ENCODE measurements around the gene PLPPR3. TPM values are rescaled to one million over a fixed set of nuclear protein-coding genes. Genes with fewer than 3 reads are reported as not detected.
A peak's percentile ranks its signal among the peaks of the same experiment; 100 is the strongest.
"Not testable (repeated sequence)": the region's sequence is repeated elsewhere in the genome, so short reads cannot be mapped to it uniquely, and the experiment has no call there.

The PLPPR3 gene
- total RNA-seq, 1 experiment from 2014 or later, result not detected

DNA sequence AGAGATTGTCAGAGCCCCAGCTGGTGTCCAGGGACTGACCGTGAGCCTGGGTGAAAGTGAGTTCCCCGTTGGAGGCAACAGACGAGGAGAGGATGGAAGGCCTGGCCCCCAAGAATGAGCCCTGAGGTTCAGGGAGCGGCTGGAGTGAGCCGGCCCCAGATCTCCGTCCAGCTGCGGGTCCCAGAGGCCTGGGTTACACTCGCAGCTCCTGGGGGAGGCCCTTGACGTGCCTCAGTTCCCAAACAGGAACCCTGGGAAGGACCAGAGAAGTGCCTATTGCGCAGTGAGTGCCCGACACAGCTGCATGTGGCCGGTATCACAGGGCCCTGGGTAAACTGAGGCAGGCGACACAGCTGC is 29.2 kb upstream of the PLPPR3 start:
- Mint-ChIP-seq H3K36me3 (ENCODE audit: insufficient read depth, unreplicated experiment) (no peaks in the 10 kb centered on the region), H3K4me3 (ENCODE audit: low read depth, unreplicated experiment) (no peak overlapping the region), H3K9me3 (ENCODE audit: low read depth, unreplicated experiment) (no peaks in the 10 kb centered on the region), H3K27ac (ENCODE audit: unreplicated experiment) (no peak overlapping the region), H3K27me3 (ENCODE audit: unreplicated experiment) (peaks cover 38% of the 10 kb centered on the region), H3K4me1 (ENCODE audit: low read depth, unreplicated experiment) (peaks cover 9% of the 10 kb centered on the region)
- DNase-seq, result no peak
- intact Hi-C loops (cut with micrococcal nuclease; ENCODE audit: unreplicated experiment), result no loop called here
- BruUV-seq (replicated peaks), result no TSS peak
- CTCF ChIA-PET, result interaction anchor here (1.5 kb wide), 1 partner anchor 8 kb away, joined by 4 read pairs; the partner anchor contains the start of gene CFD
- TF ChIP-seq, protein P1, sequence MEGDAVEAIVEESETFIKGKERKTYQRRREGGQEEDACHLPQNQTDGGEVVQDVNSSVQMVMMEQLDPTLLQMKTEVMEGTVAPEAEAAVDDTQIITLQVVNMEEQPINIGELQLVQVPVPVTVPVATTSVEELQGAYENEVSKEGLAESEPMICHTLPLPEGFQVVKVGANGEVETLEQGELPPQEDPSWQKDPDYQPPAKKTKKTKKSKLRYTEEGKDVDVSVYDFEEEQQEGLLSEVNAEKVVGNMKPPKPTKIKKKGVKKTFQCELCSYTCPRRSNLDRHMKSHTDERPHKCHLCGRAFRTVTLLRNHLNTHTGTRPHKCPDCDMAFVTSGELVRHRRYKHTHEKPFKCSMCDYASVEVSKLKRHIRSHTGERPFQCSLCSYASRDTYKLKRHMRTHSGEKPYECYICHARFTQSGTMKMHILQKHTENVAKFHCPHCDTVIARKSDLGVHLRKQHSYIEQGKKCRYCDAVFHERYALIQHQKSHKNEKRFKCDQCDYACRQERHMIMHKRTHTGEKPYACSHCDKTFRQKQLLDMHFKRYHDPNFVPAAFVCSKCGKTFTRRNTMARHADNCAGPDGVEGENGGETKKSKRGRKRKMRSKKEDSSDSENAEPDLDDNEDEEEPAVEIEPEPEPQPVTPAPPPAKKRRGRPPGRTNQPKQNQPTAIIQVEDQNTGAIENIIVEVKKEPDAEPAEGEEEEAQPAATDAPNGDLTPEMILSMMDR (IDR thresholded peaks at IDR 0.05; ENCODE audit: unreplicated experiment), result no peak

DNA sequence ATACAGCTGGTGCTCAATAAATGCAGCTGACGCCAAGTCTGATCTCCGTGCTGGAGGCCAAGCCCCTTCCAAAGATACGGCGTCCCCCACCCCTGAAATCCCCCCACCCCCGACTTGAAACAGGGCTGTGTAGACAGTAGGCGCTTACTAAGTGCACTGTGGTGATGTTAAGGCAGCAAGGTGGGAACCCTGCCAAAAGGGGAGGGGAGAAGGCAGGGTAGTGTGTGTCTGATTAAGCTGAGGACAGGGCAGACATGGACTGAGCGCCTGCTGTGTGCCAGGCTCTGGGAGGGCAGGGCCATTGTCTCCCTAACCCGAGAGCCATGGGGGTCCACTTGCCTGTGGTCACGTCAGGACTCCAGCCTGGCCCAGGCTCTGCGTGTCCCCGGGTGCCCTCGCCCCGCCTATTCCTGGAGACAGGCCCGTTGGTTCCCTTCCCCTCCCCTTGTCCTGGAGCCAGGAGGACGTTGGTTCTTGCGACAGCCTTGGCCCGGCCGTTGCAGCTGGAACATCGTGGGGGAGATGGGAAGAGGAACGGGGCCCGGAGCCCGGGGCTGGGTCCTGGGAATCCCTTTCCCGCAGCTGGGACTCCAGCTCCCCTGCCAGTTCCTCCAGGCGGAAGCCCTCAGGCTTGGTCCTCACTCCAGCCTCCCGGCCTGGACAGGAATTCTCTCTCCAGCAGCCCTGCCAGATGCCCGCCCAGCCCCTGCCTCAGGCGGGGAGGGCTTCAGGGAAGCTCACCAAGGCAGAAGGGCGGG is 28.6 kb upstream of the PLPPR3 start:
- intact Hi-C loops (cut with micrococcal nuclease; ENCODE audit: unreplicated experiment), result no loop called here
- CTCF ChIA-PET, result interaction anchor here (0.6 to 1.5 kb wide), 2 partner anchors 9 to 173 kb away, joined by 3 to 4 read pairs; partner anchors contain the start of gene CFD
- peaks cover 9% of the 10 kb centered on the region for H3K4me1 Mint-ChIP-seq (ENCODE audit: low read depth, unreplicated experiment)

DNA sequence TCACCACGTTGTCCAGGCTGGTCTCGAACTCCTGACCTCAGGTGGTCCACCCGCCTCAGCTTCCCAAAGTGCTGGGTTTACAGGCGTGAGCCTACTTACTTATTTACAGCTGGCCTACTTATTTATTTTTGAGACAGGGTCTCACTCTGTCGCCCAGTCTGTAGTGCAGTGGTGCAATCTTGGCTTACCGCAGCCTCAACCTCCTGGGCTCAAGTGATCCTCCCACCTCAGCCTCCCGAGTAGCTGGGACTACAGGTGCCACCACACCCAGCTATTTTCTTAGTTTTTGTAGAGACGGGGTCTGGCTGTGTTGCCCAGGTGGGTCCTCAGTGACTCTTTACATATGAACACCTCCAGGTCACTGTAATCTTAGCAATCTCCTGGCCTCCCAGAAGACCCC is 27.4 kb upstream of the PLPPR3 start:
- intact Hi-C loops (cut with micrococcal nuclease; ENCODE audit: unreplicated experiment); H3K4me3 Mint-ChIP-seq (ENCODE audit: low read depth, unreplicated experiment); H3K9me3 Mint-ChIP-seq (ENCODE audit: low read depth, unreplicated experiment); BruUV-seq (replicated peaks); H3K4me1 Mint-ChIP-seq (ENCODE audit: low read depth, unreplicated experiment); H3K27ac Mint-ChIP-seq (ENCODE audit: unreplicated experiment); H3K36me3 Mint-ChIP-seq (ENCODE audit: insufficient read depth, unreplicated experiment); DNase-seq: not testable (repeated sequence)
- CTCF ChIA-PET, result interaction anchor here (1.5 kb wide), 1 partner anchor 10 kb away, joined by 4 read pairs; the partner anchor contains the start of gene CFD
- H3K27me3 Mint-ChIP-seq (ENCODE audit: unreplicated experiment), result peaks cover 56% of the 10 kb centered on the region

More for the DNA sequence above, 28.6 kb upstream of the PLPPR3 start:
- H3K9me3 Mint-ChIP-seq (ENCODE audit: low read depth, unreplicated experiment), result no peaks in the 10 kb centered on the region
- H3K27me3 Mint-ChIP-seq (ENCODE audit: unreplicated experiment), result peaks cover 44% of the 10 kb centered on the region
- no peaks in the 10 kb centered on the region for H3K36me3 Mint-ChIP-seq (ENCODE audit: insufficient read depth, unreplicated experiment)
- DNase-seq, result peak; percentile 56
- TF ChIP-seq, protein P1 (IDR thresholded peaks at IDR 0.05; ENCODE audit: unreplicated experiment), result no peak
- H3K27ac Mint-ChIP-seq (ENCODE audit: unreplicated experiment), result no peak overlapping the region
- BruUV-seq (replicated peaks), result no TSS peak
- H3K4me3 Mint-ChIP-seq (ENCODE audit: low read depth, unreplicated experiment), result no peak overlapping the region

DNA sequence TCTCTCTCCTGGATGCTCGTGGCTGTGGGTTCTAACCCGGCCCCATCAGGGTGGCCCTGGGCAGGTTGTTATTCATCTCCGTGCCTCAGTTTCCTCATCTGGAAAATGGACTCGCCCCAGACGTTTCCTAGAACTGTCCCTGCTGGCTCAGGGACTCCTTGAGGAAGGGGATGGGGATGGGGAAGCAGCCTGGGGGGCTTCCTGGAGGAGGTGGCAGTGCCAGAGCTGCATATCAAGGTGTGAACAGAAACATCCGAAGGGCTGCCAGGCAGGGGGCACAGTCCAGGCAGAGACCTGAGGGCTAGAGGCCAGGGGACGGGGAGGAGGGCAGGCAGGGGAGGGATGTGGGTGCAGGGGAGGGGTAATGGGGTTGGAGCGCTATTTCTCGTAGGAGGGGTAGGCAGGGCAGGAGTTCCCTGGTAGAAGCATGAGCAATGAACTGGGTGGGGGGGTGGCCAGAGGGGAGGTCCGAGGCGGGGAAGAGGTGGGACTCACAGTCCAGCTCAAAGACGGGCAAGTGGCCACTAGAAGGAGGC is 26.7 kb upstream of the PLPPR3 start:
- peaks cover 9% of the 10 kb centered on the region for H3K4me1 Mint-ChIP-seq (ENCODE audit: low read depth, unreplicated experiment)
- H3K9me3 Mint-ChIP-seq (ENCODE audit: low read depth, unreplicated experiment), result no peaks in the 10 kb centered on the region
- TF ChIP-seq, protein P1 (IDR thresholded peaks at IDR 0.05; ENCODE audit: unreplicated experiment), result no peak
- no peak for DNase-seq
- H3K27me3 Mint-ChIP-seq (ENCODE audit: unreplicated experiment), result peaks cover 60% of the 10 kb centered on the region
- intact Hi-C loops (cut with micrococcal nuclease; ENCODE audit: unreplicated experiment), result no loop called here
- BruUV-seq (replicated peaks), result no TSS peak
- CTCF ChIA-PET, result no interaction called here
- H3K4me3 Mint-ChIP-seq (ENCODE audit: low read depth, unreplicated experiment), result no peak overlapping the region
- H3K27ac Mint-ChIP-seq (ENCODE audit: unreplicated experiment), result no peak overlapping the region
- no peaks in the 10 kb centered on the region for H3K36me3 Mint-ChIP-seq (ENCODE audit: insufficient read depth, unreplicated experiment)
